HAP-1 (cell line): Measurements from ENCODE around the gene GBX1.

Experiments used
- DNase-seq, 2 experiments: peaks; one replicate each; pipeline ENCODE4 v3.0.0-alpha.2; 2016 to 2020; ENCODE audit warnings: low spot score in 2 of 2
- H3K27me3 ChIP-seq: fragments of 250-450 bp; sonication (Bioruptor Pico); 2 replicates; pipeline ENCODE4 v1.5.1; 2020; ENCODE audit warnings: low read depth, mild to moderate bottlenecking, moderate library complexity
- H3K36me3 ChIP-seq: fragments of 250-450 bp; sonication (Bioruptor Pico); replicated peaks from 2 replicates; pipeline ENCODE4 v1.5.1; 2020; ENCODE audit warnings: mild to moderate bottlenecking
- H3K4me1 ChIP-seq: fragments of 250-450 bp; sonication (Bioruptor Pico); 2 replicates; pipeline ENCODE4 v1.5.1; 2020; ENCODE audit warnings: mild to moderate bottlenecking
- H3K4me3 ChIP-seq: fragments of 250-450 bp; sonication (Bioruptor Pico); 2 replicates; pipeline ENCODE4 v1.5.1; 2020; ENCODE audit warnings: mild to moderate bottlenecking, moderate library complexity
- H3K9me3 ChIP-seq: fragments of 250-450 bp; sonication (Bioruptor Pico); 2 replicates; pipeline ENCODE4 v1.5.1; 2020; ENCODE audit warnings: mild to moderate bottlenecking, moderate library complexity
- in situ Hi-C: fragments of 300-500 bp; cut with MboI; formaldehyde crosslinking; loops from 3 replicates; pipeline ENCODE4 v1.14.3; 2020; ENCODE audit warnings: low sequenced_read_pairs, inconsistent platforms, mixed read lengths

GBX1 gene

GRCh38 chr7:151135525-151135845 is 32.0 kb downstream of the GBX1 start:
- no peak for DNase-seq
- H3K4me1 ChIP-seq = no peaks in the 10 kb centered on the region
- in situ Hi-C loops = no loop called here
- H3K4me3 ChIP-seq = no peak overlapping the region
- no peaks in the 10 kb centered on the region for H3K27me3 ChIP-seq
- no peaks in the 10 kb centered on the region for H3K9me3 ChIP-seq
- peaks cover 45% of the 10 kb centered on the region for H3K36me3 ChIP-seq

- Histone ChIP-seq H3K36me3 (peaks cover 45% of the 10 kb centered on the region), H3K27me3 (no peaks in the 10 kb centered on the region), H3K9me3 (no peaks in the 10 kb centered on the region), H3K4me3 (no peak overlapping the region), H3K4me1 (no peaks in the 10 kb centered on the region)
- no peak for DNase-seq
- in situ Hi-C loops = no loop called here
These were observed 32.6 kb downstream of the GBX1 start for GRCh38 chr7:151134743-151135524.

- H3K4me3 ChIP-seq = no peak overlapping the region
- H3K4me1 ChIP-seq = no peaks in the 10 kb centered on the region
- in situ Hi-C loops = no loop called here
- peaks cover 50% of the 10 kb centered on the region for H3K36me3 ChIP-seq
- DNase-seq = no peak
- H3K27me3 ChIP-seq = no peaks in the 10 kb centered on the region
- H3K9me3 ChIP-seq = no peaks in the 10 kb centered on the region
These were observed 33.3 kb downstream of the GBX1 start for GRCh38 chr7:151133986-151134742.

- Histone ChIP-seq H3K9me3 (no peaks in the 10 kb centered on the region), H3K27me3 (no peaks in the 10 kb centered on the region), H3K4me1 (no peaks in the 10 kb centered on the region), H3K4me3 (no peak overlapping the region), H3K36me3 (peaks cover 57% of the 10 kb centered on the region)
- no peak for DNase-seq
- in situ Hi-C loops = no loop called here
These were observed 34.1 kb downstream of the GBX1 start for GRCh38 chr7:151133266-151133985.

- Histone ChIP-seq H3K27me3 (no peaks in the 10 kb centered on the region), H3K36me3 (peaks cover 63% of the 10 kb centered on the region), H3K4me1 (no peaks in the 10 kb centered on the region), H3K9me3 (no peaks in the 10 kb centered on the region), H3K4me3 (no peak overlapping the region)
- DNase-seq = no peak
- in situ Hi-C loops = no loop called here
These were observed 34.9 kb downstream of the GBX1 start for GRCh38 chr7:151132461-151133205.

GRCh38 chr7:151131592-151132293 is 35.8 kb downstream of the GBX1 start:
- Histone ChIP-seq H3K4me1 (no peaks in the 10 kb centered on the region), H3K36me3 (peaks cover 64% of the 10 kb centered on the region), H3K4me3 (no peak overlapping the region), H3K9me3 (no peaks in the 10 kb centered on the region), H3K27me3 (no peaks in the 10 kb centered on the region)
- in situ Hi-C loops = no loop called here
- no peak for DNase-seq

GRCh38 chr7:151131224-151131591 is 36.3 kb downstream of the GBX1 start:
- in situ Hi-C loops = no loop called here
- no peak overlapping the region for H3K4me3 ChIP-seq
- no peaks in the 10 kb centered on the region for H3K27me3 ChIP-seq
- H3K9me3 ChIP-seq = no peaks in the 10 kb centered on the region
- H3K4me1 ChIP-seq = no peaks in the 10 kb centered on the region
- no peak for DNase-seq
- peaks cover 60% of the 10 kb centered on the region for H3K36me3 ChIP-seq

GRCh38 chr7:151130741-151131157 is 36.7 kb downstream of the GBX1 start:
- H3K36me3 ChIP-seq = peaks cover 55% of the 10 kb centered on the region
- in situ Hi-C loops = no loop called here

GRCh38 chr7:151129960-151130591 is 37.4 kb downstream of the GBX1 start:
- DNase-seq = no peak
- H3K9me3 ChIP-seq = no peaks in the 10 kb centered on the region
- H3K4me3 ChIP-seq = no peak overlapping the region
- no peaks in the 10 kb centered on the region for H3K27me3 ChIP-seq
- H3K36me3 ChIP-seq = peaks cover 51% of the 10 kb centered on the region
- H3K4me1 ChIP-seq = no peaks in the 10 kb centered on the region
- in situ Hi-C loops = loop anchor here (10.0 kb wide), 1 partner anchor 175 kb away; no protein-coding TSS in a partner anchor

More at GRCh38 chr7:151130741-151131157, 36.7 kb downstream of the GBX1 start:
- Histone ChIP-seq H3K4me3 (no peak overlapping the region), H3K27me3 (no peaks in the 10 kb centered on the region), H3K4me1 (no peaks in the 10 kb centered on the region), H3K9me3 (no peaks in the 10 kb centered on the region)
- DNase-seq = no peak

- H3K4me1 ChIP-seq = no peaks in the 10 kb centered on the region
- in situ Hi-C loops = loop anchor here (10.0 kb wide), 1 partner anchor 175 kb away; no protein-coding TSS in a partner anchor
- no peak for DNase-seq
- H3K9me3 ChIP-seq = no peaks in the 10 kb centered on the region
- H3K27me3 ChIP-seq = no peaks in the 10 kb centered on the region
- H3K36me3 ChIP-seq = peaks cover 53% of the 10 kb centered on the region
- H3K4me3 ChIP-seq = no peak overlapping the region
These were observed 38.2 kb downstream of the GBX1 start for GRCh38 chr7:151129117-151129959.

GRCh38 chr7:151128716-151129115 is 38.8 kb downstream of the GBX1 start:
- DNase-seq = no peak
- in situ Hi-C loops = loop anchor here (10.0 kb wide), 1 partner anchor 176 kb away; no protein-coding TSS in a partner anchor
- no peaks in the 10 kb centered on the region for H3K4me1 ChIP-seq
- H3K36me3 ChIP-seq = peaks cover 57% of the 10 kb centered on the region
- H3K4me3 ChIP-seq = no peak overlapping the region
- H3K9me3 ChIP-seq = no peaks in the 10 kb centered on the region
- H3K27me3 ChIP-seq = no peaks in the 10 kb centered on the region

GRCh38 chr7:151128144-151128543 is 39.4 kb downstream of the GBX1 start:
- no peak for DNase-seq
- no peaks in the 10 kb centered on the region for H3K27me3 ChIP-seq
- no peaks in the 10 kb centered on the region for H3K4me1 ChIP-seq
- no peaks in the 10 kb centered on the region for H3K9me3 ChIP-seq
- no peak overlapping the region for H3K4me3 ChIP-seq
- in situ Hi-C loops = loop anchor here (10.0 kb wide), 1 partner anchor 177 kb away; no protein-coding TSS in a partner anchor
- H3K36me3 ChIP-seq = peaks cover 57% of the 10 kb centered on the region
